H1 (cell line): ENCODE results near the gene SATL1.

Experiments
- CTCF ChIP-seq, 3 experiments: IDR thresholded peaks; 1 replicate in 2 of 3; 2 replicates in 1 of 3; pipeline versions ENCODE4 v1.5.1 to v1.6.1; 2011; ENCODE audit warnings: low read length in 3 of 3, mild to moderate bottlenecking in 3 of 3, inconsistent platforms in 2 of 3, low read depth in 1 of 3, moderate library complexity in 1 of 3; ENCODE audit not compliant: insufficient read depth in 1 of 3; ENCODE audit errors: control extremely low read depth in 1 of 3
- EP300 ChIP-seq, 2 experiments: IDR thresholded peaks; 1 replicate in 1 of 2; 2 replicates in 1 of 2; pipeline ENCODE4 v1.6.1; 2011 to 2012; ENCODE audit warnings: low read depth in 2 of 2, low read length in 2 of 2, mild to moderate bottlenecking in 2 of 2, borderline replicate concordance in 1 of 2, inconsistent platforms in 1 of 2, moderate library complexity in 1 of 2
- RAD21 ChIP-seq, 2 experiments: IDR thresholded peaks in 1 of 2; conservative IDR thresholded peaks in 1 of 2; 2 replicates each; pipeline ENCODE4 v1.6.1; 2011; ENCODE audit warnings: low read depth in 2 of 2, low read length in 2 of 2, improper control_type of control experiment in 1 of 2, inconsistent platforms in 1 of 2, mild to moderate bottlenecking in 1 of 2, moderate library complexity in 1 of 2
- RNF2 ChIP-seq: fragments of 200-900, 300-1000 bp; sonication (generic); IDR thresholded peaks from 2 replicates; pipeline ENCODE4 v1.7.1; 2016; ENCODE audit warnings: borderline replicate concordance, low read depth, mild to moderate bottlenecking, antibody characterized with exemption, low read length; ENCODE audit not compliant: poor library complexity, severe bottlenecking; ENCODE audit errors: missing control alignments

- TF ChIP-seq RAD21 (IDR thresholded peaks at IDR 0.05 in 1 of 2, conservative IDR thresholded peaks at IDR 0.05 in 1 of 2; ENCODE audit: low read depth in 2 of 2, low read length in 2 of 2) (no peak), CTCF (IDR thresholded peaks at IDR 0.05; ENCODE audit: control extremely low read depth in 1 of 3, insufficient read depth in 1 of 3, low read depth in 1 of 3, low read length in 3 of 3) (no peak), EP300 (IDR thresholded peaks at IDR 0.05; ENCODE audit: borderline replicate concordance in 1 of 2, low read depth in 2 of 2, low read length in 2 of 2) (no peak), RNF2 (no peak)
Measured at GRCh38 chrX:85065512-85066198, 177.9 kb downstream of the SATL1 start.
